CD4-positive, alpha-beta T cell (primary cell): ENCODE results near the gene HORMAD2. TPM values are rescaled to one million over a fixed set of nuclear protein-coding genes. Genes with fewer than 3 reads are reported as not detected.

Experiments used
- ATAC-seq: fragments of 200-7000 bp; cut with Tn5 transposase; one replicate; pipeline ENCODE4 v1.10.0; 2022; ENCODE audit warnings: mild to moderate bottlenecking; ENCODE audit not compliant: poor library complexity
- CTCF ChIA-PET: fragments of 350-600 bp; sonication (Branson Sonifier 250); formaldehyde crosslinking; loops from one replicate; lab custom pipeline; 2021; ENCODE audit warnings: antibody characterized with exemption, inconsistent platforms; lab: Charles Lee
- POLR2A ChIA-PET: fragments of 350-600 bp; sonication (Branson Sonifier 250); formaldehyde crosslinking; loops from one replicate; lab custom pipeline; 2021; ENCODE audit warnings: antibody characterized with exemption, inconsistent platforms; lab: Charles Lee
- DNase-seq, 14 experiments: peaks; one replicate each; pipeline ENCODE4 v3.0.0-alpha.2; 2013 to 2020; ENCODE audit warnings: mixed read lengths in 2 of 14
- H3K27ac ChIP-seq, 2 donors: one replicate each; pipeline versions ENCODE4 v1.5.1 to v1.7.0; 2013; ENCODE audit warnings: low read length in 2 of 2, low read depth in 1 of 2, mild to moderate bottlenecking in 1 of 2
- H3K27me3 ChIP-seq, 2 experiments: 1 replicate in 1 of 2; 2 replicates in 1 of 2; pipeline versions ENCODE4 v1.6.1 to v1.7.0; 2013; ENCODE audit warnings: low read length in 2 of 2, control low read depth in 1 of 2, mild to moderate bottlenecking in 1 of 2, moderate library complexity in 1 of 2; ENCODE audit not compliant: insufficient read depth in 2 of 2, control insufficient read depth in 1 of 2
- H3K36me3 ChIP-seq: one replicate; pipeline ENCODE4 v1.6.1; 2013; ENCODE audit warnings: low read length, control low read depth; ENCODE audit not compliant: insufficient read depth
- H3K4me1 ChIP-seq: one replicate; pipeline ENCODE4 v1.6.1; 2013; ENCODE audit warnings: low read length, control low read depth; ENCODE audit not compliant: insufficient read depth
- H3K4me3 ChIP-seq: one replicate; pipeline ENCODE4 v1.5.1; 2013; ENCODE audit warnings: mild to moderate bottlenecking, low read length, moderate library complexity
- H3K9me3 ChIP-seq, 2 experiments: 1 replicate in 1 of 2; 2 replicates in 1 of 2; pipeline versions ENCODE4 v1.6.1 to v1.7.0; 2013; ENCODE audit warnings: low read length in 2 of 2, mild to moderate bottlenecking in 2 of 2, control low read depth in 1 of 2, moderate library complexity in 1 of 2; ENCODE audit not compliant: control insufficient read depth in 1 of 2, insufficient read depth in 1 of 2
- H3K27ac Mint-ChIP-seq: one replicate; pipeline ENCODE4 v1.8.0; 2020; ENCODE audit warnings: mixed read lengths
- H3K27me3 Mint-ChIP-seq: one replicate; pipeline ENCODE4 v1.8.0; 2021; ENCODE audit warnings: mixed read lengths
- H3K36me3 Mint-ChIP-seq: one replicate; pipeline ENCODE4 v1.8.0; 2021; ENCODE audit warnings: low read depth, mixed read lengths
- H3K4me1 Mint-ChIP-seq: one replicate; pipeline ENCODE4 v1.8.0; 2021; ENCODE audit warnings: low read depth, mixed read lengths
- H3K4me3 Mint-ChIP-seq: one replicate; pipeline ENCODE4 v1.8.0; 2020; ENCODE audit warnings: mild to moderate bottlenecking, mixed read lengths
- H3K9me3 Mint-ChIP-seq: one replicate; pipeline ENCODE4 v1.8.0; 2020; ENCODE audit warnings: mixed read lengths
- intact Hi-C, 2 experiments: fragments of 100-400 bp; cut with DNase I in 1 of 2; cut with micrococcal nuclease in 1 of 2; formaldehyde crosslinking; loops; one replicate each; pipeline versions ENCODE4 v1.15.1 to v1.9.0; 2023 to 2025; cut with DNase I, micrococcal nuclease
- total RNA-seq, 174 experiments: library from RNA in 2 of 174; stranded (reverse) in 2 of 174; gene quantifications; one replicate each; pipeline ENCODE4 v1.2.3 and lab custom pipeline; 2021 to 2026
- TF ChIP-seq, protein P1 (sequence below): fragments of 200-600 bp; IDR thresholded peaks from one replicate; pipeline ENCODE4 v1.8.0; 2022; ENCODE audit warnings: antibody characterized with exemption, mild to moderate bottlenecking

The HORMAD2 gene
- total RNA-seq, 2 experiments from 2014 or later: not detected

DNA sequence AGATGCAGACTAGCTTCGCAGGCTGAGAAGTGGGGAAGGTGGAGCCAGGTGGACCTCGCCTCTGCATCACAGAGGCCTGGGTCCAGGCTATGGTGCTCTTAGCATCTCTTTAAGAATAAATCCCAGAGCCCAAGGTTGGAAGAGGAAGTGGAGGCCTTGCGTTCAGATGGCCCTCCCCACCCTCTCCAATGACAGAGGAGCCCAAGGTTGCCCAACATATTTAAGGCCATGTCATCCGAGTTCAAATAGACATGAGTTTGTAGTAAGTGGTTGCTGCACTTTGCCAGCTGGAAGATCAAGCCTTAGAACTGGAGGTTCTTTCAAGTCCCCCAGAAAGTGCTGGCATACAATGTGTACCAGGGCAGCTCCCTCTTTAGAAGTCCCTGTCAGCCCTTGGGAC is 47.1 kb upstream of the HORMAD2 start:
- ATAC-seq: no peak
- Histone ChIP-seq H3K9me3 (no peaks in the 10 kb centered on the region), H3K4me3 (no peak overlapping the region), H3K27me3 (no peaks in the 10 kb centered on the region), H3K4me1 (no peaks in the 10 kb centered on the region), H3K27ac (no peak overlapping the region), H3K36me3 (peaks cover under 1% of the 10 kb centered on the region)
- no peak for DNase-seq
- Mint-ChIP-seq H3K4me3 (no peak overlapping the region), H3K9me3 (no peaks in the 10 kb centered on the region), H3K27me3 (no peaks in the 10 kb centered on the region), H3K36me3 (peaks cover 3% of the 10 kb centered on the region), H3K4me1 (no peaks in the 10 kb centered on the region), H3K27ac (no peak overlapping the region)
- intact Hi-C loops: no loop called here
- TF ChIP-seq, protein P1, sequence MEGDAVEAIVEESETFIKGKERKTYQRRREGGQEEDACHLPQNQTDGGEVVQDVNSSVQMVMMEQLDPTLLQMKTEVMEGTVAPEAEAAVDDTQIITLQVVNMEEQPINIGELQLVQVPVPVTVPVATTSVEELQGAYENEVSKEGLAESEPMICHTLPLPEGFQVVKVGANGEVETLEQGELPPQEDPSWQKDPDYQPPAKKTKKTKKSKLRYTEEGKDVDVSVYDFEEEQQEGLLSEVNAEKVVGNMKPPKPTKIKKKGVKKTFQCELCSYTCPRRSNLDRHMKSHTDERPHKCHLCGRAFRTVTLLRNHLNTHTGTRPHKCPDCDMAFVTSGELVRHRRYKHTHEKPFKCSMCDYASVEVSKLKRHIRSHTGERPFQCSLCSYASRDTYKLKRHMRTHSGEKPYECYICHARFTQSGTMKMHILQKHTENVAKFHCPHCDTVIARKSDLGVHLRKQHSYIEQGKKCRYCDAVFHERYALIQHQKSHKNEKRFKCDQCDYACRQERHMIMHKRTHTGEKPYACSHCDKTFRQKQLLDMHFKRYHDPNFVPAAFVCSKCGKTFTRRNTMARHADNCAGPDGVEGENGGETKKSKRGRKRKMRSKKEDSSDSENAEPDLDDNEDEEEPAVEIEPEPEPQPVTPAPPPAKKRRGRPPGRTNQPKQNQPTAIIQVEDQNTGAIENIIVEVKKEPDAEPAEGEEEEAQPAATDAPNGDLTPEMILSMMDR: no peak
- ChIA-PET POLR2A (interaction anchor here (0.5 kb wide), 1 partner anchor 24 kb away, joined by 3 read pairs; no protein-coding TSS in a partner anchor), CTCF (interaction anchor here (0.6 kb wide), 1 partner anchor 1868 kb away, joined by 3 read pairs; no protein-coding TSS in a partner anchor)

DNA sequence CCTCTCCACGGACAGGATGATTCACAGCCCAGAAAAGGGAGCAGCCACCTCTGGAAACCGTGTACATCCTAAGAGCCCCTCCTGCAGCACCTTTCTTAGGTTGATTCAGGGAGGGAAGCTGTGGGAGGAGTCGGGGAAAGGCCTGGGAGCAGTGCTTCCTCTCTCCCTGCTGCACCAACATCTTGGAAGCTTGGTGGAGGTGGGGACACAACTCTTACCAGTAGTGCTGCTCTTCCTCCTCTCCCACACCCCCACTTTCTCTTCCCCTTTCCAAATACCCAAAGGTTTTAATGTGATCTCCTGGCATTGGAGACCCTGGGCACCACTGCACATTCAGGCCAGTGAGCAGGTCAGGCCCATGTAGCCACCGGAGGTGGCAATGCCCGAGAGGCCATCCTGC is 46.4 kb upstream of the HORMAD2 start:
- Mint-ChIP-seq H3K4me1 (no peaks in the 10 kb centered on the region), H3K36me3 (no peaks in the 10 kb centered on the region), H3K4me3 (no peak overlapping the region), H3K27me3 (no peaks in the 10 kb centered on the region), H3K27ac (no peak overlapping the region), H3K9me3 (no peaks in the 10 kb centered on the region)
- intact Hi-C loops: no loop called here
- Histone ChIP-seq H3K27me3 (no peaks in the 10 kb centered on the region), H3K4me3 (no peak overlapping the region), H3K36me3 (no peaks in the 10 kb centered on the region), H3K27ac (no peak overlapping the region), H3K9me3 (no peaks in the 10 kb centered on the region), H3K4me1 (no peaks in the 10 kb centered on the region)
- CTCF ChIA-PET: interaction anchor here (0.6 kb wide), 2 partner anchors 1867 to 1874 kb away, joined by 3 read pairs; no protein-coding TSS in a partner anchor
- POLR2A ChIA-PET: interaction anchor here (0.5 kb wide), 1 partner anchor 23 kb away, joined by 3 read pairs; no protein-coding TSS in a partner anchor
- DNase-seq (no peak), ATAC-seq (no peak)
- TF ChIP-seq, protein P1: no peak

DNA sequence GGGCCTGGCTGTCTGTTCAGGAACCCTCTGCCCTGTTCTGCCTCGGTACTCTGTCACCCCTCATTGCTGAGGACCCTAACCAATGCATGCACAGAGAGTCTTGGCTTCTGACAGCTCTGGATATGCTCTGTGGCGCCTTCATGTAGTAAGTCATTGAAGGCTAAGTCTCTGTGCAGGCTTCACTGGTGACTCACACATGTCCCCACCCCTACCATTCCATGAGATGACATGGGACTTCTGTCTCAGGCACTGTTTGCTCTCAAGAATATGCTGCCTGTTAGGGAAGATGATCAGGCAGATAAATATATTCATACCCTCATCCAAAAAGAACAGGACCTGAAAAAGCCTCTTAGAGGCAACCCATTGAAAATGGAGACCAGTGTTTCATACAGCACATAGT is 43.6 kb upstream of the HORMAD2 start:
- Histone ChIP-seq H3K4me3 (no peak overlapping the region), H3K27me3 (no peaks in the 10 kb centered on the region), H3K4me1 (no peaks in the 10 kb centered on the region), H3K36me3 (no peaks in the 10 kb centered on the region), H3K9me3 (no peaks in the 10 kb centered on the region), H3K27ac (no peak overlapping the region)
- ChIA-PET CTCF (no interaction called here), POLR2A (interaction anchor here (1.4 kb wide), 1 partner anchor 9 kb away, joined by 3 read pairs; no protein-coding TSS in a partner anchor)
- TF ChIP-seq, protein P1: no peak
- Mint-ChIP-seq H3K4me3 (no peak overlapping the region), H3K4me1 (no peaks in the 10 kb centered on the region), H3K27ac (no peak overlapping the region), H3K9me3 (no peaks in the 10 kb centered on the region), H3K27me3 (no peaks in the 10 kb centered on the region), H3K36me3 (no peaks in the 10 kb centered on the region)
- DNase-seq (no peak), ATAC-seq (no peak)
- intact Hi-C loops: no loop called here
